Islet precursor cell (in vitro differentiated cells): ENCODE data around the gene PTGIS.
"Not testable (repeated sequence)": the region's sequence is repeated elsewhere in the genome, so short reads cannot be mapped to it uniquely, and the experiment has no call there.

Experiments used
- DNase-seq: peaks from one replicate; pipeline ENCODE4 v3.0.0-alpha.2; 2018

The PTGIS gene

DNA sequence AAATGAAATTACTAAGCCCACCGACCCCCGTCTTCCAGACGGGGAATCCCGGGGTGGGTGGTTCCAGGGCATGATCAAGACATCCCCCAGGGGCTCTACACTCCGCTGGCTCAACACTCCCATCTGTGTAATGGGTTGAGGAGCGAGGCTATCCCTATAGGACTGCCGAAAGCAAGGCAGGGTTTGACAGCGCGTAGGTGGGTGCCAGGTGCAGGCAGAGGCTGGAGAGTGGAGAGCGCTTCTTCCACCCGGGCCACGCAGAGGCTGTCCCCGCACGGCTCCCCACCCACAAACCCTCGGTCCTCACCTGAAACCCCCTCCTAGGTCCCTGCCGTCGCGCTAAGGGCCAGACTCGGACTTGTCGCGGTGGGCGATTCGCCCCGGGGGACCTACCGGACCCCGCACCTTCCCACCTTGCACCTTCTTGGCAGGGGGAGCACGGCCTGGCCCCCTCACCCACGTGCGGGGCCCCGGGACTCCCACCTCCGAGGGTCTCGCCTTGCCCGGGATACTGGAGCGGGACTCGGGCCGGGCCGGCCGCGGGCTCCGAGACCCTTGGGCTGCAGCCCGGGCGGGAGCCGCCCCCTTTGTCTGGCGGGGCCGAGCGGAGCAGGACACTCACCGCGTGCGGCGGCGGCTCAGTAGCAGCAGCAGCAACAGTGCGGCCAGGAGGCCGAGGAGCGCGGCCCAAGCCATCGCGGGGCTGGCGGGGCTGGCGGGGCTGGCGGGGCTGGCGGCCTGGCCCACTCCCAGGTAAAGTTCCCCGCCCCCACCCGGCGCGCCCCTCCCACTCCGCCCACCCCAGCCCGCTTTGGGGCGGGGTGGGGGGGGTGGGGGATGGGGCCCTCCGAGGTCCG, at the start of gene PTGIS:
Gene PTGIS, minus strand, starts transcription at position 717 of the 857 bp plus-strand sequence. Its CDS starts 21 bp downstream, at position 696.
- DNase-seq: peak; percentile 86

DNA sequence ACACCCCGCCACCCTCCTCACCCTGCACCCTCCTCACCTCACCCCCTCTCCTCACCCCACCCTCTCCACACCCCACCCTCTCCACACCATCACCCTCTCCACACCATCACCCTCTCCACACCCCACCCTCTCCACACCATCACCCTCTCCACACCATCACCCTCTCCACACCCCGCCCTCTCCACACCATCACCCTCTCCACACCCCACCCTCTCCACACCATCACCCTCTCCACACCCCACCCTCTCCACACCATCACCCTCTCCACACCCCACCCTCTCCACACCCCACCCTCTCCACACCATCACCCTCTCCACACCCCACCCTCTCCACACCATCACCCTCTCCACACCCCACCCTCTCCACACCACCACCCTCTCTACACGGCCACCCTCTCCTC, 49.5 kb upstream of the PTGIS start:
- DNase-seq: not testable (repeated sequence)

DNA sequence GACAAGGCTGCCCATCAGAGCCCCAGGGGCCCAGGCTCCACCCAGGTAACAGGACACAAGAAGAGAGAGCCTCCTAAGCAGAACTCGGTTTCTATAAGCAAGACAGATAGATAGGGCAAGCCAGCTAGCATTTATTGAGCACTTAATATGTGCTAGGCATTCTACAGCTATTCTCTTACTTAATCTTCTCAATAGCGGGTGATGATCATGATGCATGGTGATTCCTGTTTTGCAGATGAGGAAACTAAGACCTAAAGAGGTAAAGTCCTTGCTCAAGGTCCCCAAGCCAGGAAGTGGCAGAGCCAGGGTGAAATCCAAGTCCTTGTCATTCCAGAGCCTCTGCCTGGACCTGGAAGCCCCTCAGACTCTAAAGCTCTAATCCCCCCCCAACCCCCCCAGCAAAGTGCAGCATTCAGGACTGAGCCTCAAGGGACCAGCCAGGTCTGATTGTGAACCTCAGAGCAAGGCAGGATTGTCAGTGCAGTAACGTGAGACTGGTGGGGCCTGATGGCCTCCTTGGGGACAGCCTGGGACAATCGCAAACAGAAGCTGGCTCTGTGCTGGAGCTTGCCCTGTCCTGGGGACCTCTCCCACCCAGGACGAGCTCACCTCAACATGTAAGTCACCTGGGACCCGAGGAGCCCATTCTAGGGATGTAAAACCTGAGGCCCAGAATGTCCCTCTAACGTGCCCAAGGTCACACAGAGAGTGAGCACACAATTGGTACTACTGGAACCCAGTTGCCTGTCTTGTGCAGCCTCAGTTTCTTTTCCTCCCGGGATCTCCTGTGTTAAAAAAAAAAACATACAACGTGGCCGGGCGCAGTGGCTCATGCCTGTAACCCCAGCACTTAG, 48.4 kb upstream of the PTGIS start:
- DNase-seq: no peak

DNA sequence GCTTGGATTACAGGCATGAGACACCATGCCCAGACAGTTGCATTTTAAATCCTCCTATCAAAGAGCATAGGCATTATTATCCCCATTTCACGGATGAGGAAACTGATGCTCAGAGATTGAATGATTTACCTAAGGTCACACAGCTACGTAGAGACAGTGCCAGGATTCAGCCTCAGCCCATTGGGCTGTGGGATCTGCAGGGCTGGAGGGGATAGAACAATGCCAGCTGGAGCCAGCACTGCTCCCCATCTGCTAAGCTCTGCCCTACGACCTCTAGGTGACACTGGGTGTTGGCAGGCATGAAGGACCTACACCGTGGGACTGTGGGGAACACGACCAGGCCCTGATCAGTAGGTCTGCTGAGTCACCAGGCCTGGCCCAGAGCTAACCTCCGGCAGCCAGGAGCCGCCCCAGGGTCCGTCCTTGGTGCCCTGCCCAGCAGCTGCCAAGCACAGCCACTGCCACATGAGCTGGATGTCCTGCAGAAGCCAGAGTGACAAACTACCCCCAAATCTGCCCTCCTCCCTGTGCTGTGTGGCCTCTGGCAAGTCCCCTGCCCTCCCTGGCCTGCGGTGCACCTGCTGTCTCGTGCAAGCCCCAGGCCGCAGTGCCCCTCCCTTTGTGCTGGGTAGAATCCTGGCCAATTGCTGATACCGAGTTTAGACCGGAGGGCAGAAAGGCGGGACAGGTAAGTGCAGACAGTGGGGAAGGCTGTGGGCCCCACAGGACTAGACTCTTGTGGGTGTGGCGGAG, 47.6 kb upstream of the PTGIS start:
- DNase-seq: peak; percentile 61

DNA sequence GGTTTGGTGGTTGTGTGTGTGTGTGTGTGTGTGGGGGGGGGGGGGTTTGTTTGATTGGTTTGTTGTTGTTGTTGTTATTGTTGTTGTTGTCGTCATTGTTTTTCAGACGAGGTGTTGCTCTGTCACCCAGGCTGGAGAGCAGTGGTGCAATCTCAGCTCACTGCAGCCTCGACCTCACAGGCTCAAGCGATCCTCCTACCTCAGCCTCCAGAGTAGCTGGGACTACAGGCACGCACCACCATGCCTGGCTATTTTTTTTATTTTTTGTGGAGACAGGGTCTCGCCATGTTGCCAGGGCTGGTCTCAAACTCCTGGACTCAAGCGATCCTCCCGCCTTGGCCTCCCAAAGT, 47.1 kb upstream of the PTGIS start:
- DNase-seq: not testable (repeated sequence)

DNA sequence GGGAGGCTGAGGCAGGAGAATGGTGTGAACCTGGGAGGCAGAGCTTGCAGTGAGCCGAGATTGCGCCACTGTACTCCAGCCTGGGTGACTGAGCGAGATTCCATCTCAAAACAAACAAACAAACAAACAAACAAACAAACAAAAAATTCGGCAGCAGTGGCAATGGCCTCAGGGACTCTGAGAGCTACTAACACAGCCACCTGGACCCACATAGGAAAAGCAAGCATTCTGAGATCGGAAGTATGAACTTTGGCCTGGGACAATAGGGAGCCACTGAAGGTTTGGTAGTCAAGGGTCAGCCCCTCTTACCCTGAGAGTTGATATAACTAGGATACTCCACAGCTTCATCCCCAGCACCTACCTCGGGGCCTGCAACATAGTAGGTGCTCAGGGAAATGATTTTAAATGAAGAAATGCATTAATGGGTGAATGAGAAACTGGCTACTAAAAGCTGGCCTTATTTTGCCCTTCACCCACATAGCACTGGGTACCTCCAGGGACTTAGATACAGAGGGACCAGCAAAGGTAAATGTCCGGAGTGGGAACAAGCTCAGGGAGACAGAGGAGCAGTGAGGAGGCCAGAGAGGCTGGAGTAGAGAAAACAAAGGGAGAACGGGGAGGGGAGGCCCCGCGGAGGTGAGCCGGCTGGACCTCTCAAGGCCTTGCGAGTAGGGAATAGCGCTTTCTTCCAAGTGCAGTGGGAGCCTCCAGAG, 46.6 kb upstream of the PTGIS start:
- no peak for DNase-seq

DNA sequence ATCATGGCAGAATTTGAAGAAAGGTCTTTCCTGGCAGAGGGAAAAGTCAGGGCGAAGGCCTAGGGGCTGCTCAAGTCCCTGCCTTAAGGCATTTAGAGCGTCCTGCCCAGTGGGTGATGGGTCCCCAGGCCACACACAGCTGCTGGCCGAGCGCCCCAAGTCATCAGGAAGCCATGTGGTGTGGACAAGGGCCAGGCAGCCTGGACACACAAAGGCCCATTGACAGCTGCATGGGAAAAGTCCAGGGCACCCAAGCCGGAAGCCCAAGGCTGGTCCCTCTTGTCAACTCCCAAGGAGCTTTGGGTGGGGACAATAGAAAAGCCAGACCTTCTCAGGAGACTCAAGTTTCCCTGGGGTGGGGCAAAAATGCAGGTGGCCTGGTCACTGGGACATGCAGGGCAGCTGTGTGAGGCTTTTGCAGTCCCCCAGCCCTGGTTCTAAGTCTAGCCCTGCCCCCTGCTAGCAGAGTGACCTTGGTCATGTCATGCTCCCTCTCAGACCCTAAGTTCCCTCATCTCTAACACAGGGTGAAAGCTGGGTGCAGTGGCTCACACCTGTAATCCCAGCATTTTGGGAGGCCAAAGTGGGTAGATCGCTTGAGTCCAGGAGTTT, 44.3 kb upstream of the PTGIS start:
- no peak for DNase-seq

DNA sequence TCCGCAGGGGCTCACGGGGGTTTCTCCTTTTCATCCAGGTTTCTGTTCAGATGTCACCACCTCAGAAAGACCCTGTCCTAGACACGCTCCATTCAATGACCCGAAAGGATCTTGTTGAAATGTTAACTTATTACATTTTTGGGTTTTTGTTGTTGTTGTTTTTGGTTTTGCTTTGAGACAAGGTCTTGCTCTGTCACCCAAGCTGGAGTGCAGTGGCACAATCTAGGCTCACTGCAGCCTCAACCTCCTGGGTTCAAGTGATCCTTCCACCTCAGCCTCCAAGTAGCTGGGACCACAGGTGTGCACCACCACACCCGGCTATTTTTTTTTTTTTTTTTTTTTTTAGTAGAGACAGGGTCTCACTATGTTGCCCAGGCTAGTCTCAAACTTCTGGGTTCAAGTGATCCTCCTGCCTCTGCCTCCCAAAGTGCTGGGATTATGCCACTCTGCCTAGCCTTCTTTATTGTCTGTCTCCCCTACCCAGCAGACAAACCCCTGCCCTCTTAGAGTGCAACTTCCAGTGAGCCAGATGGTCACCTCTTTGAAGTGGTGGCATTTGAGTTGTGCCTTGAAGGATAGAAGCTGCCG, 43.7 kb upstream of the PTGIS start:
- DNase-seq: not testable (repeated sequence)

DNA sequence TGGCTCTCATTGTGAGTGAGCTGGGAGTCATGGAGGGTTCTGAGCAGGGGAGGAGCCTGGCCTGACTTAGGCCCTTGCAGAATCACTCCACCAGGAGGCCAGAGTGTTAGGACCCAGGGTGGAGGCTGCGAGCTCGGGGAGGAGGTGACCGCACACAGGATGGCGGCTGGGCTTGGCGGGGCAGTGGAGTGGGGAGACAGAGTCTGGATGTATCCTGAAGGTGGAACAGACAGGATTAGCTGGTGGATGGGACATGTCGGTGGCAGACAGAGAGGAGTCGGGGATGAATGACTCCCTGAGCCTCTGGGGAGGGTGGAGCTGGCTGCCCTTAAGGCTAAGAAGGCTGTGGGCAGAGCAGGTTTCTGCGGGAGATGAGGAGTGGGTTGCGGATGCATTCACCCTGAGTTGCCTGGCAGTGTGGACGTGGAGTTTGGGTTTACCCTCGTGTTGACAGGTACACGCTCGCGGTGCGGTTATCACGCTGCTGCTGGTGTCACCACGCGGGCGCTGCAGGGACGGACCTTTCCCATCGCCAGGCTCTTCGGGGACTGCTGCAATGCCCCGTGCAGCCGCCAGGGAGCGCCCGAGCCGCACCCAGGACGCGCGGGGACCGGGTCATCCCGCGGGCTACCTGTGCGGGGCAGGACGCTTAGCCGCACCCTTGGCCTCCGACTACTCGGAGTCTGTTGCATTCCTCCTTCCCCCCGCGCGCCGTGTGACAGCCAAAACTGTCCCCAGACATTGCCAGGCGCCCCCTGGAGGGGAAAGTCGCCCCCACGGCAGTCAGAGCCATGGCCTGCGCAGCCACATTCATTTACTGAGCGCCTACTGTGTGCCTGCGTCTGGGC, 43.0 kb upstream of the PTGIS start:
- DNase-seq: peak; percentile 94

DNA sequence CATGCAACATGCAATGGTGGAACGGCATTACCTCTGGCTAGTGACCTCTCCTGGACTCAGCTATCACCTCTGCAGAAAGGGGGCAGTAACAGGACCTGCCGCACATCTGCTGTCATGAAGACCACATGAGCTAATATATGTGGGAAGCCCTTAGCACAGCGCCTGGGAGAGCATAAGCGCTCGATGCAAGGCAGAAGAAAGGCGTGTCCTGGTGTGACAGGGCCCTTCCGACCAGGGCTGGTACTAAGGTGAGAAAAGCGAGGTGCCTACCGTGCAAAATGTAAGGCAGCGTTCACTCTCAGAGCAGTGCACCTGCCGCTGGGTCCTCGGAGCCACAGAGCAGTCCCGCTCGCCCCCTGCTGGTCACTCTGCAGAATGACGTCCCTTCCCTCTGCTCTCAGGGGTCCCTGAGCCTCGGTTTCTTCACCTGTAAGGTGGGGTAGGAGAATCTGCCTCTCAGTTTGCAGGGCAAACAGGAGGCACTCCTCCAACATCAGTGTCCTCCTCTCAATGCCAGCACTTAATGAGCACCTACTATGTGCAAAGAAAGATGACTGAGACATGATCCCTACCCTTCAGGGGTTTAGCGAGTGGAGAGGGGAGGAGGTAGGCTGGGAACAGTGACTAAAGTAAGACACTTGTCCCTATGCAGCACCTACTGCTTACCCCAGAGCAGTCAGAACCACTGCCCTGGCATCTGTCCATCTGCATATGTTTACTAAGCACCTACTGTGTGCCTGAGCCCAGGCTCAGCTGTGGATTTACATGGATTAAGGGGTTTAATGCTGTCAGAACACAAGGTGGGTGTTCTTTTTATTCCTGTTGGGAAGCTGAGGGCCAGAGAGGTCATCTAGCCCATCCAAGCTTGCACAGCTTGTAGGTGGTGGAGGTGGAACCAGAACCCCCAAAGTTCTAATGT, 41.1 kb upstream of the PTGIS start:
- peak; percentile 78 for DNase-seq

DNA sequence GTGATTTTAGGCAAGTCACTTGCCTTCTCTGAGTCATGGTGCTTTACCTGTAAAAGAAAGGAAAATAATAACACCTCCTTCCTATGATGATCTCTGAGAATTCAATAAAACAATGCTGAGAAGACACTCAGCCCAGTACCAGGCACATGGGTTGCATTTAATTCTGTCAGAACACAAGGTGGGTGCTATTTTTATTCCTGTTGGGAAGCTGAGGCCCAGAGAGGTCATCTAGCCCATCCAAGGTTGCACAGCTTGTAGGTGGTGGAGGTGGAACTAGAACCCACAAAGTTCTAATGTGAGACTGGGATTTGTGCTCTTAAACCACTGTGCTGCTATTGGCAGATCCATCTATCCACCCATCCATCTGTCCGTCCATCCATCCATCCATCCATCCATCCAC, 39.6 kb upstream of the PTGIS start:
- DNase-seq: no peak

DNA sequence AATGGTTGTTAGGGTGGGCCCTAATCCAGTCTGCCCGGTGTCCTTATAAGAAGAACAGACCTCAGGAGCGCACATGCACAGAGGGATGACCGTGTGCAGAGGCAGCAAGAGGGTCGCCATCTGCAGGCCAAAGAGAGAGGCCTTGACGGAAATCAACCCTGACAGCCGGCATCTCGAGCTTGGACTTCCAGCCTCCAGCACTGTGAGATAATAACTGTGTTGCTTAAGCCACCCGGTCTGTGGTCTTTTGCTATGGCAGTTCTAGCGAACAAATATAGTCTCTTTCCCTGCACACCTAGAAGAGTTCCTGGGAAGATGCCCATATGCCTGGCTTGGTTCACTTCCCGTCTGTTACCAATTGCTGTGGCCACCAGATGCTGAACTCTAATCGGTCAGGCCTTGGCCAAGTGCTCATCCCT, 35.3 kb upstream of the PTGIS start:
- peak; percentile 78 for DNase-seq

DNA sequence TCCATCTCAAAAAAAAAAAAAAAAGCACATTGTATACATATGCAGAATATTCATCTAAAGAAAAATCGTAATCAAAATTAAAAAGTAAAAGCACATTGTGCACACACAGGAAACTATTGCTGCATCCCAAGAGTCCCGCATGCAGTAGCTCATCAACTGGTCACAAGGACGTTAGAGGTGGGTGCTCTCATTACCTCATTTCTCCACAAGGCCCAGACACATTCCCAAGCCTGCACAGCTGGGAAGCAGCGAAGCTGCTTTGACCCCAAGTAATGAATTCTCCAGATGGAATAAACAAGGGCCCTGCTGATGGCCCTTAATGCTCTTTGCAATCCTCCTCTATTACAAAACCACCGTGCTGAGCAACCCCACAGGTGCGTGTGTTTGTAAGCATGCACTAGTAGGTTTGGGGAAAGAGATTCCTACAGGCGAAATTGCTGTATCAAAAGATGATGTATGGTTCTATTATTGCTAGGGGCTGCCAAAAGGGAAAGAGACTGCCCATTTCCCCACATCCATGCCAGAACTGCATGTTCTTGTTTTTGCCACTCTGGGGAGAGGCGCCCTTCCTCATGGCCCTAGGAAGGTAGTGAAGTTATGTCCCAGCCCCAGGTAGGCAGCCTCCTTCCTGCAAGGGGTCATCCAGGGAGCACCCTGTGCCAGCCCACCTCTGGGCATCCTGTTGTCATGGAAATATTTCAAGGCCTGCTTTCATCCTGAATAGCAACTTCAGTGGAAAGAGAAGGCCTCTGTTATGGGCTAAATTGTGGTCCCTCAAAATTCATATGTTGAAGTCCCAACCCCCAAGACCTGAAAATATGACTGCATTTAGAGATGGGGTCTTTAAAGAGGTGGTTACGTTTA, 34.6 kb upstream of the PTGIS start:
- no peak for DNase-seq

DNA sequence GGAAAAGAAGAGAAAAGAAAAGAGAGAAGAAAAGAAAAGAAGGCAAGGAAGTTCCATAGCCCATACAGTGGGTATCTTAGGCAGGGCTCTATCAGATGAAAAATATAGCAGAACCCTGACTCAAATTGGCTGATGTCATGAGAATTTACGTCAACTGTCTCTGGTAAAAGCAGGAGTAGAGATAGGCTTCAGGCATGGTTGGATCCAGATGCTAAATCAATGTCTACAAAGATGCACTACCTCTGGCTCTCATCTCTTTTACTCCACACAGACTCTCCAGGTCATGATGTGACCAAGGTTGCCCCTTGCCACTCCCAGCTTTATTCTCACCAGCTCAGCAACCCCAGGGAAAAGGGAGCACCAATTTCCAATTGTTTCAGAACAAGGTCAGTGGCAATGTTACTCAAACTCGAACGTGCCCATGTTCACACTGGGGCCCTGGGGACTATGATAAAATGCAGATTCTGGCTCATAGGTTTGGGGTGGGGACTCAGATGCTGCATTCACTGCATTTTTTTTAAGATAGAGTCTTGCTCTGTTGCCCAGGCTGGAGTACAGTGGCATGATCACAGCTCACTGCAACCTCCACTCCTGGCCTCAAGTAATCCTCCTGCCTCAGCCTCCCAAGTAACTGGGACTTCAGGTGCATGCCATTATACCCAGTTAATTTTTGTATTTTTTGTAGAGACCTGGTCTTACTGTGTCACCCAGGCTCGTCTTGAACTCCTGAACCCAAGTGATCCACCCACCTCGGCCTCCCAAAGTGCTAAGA, 33.4 kb upstream of the PTGIS start:
- no peak for DNase-seq

DNA sequence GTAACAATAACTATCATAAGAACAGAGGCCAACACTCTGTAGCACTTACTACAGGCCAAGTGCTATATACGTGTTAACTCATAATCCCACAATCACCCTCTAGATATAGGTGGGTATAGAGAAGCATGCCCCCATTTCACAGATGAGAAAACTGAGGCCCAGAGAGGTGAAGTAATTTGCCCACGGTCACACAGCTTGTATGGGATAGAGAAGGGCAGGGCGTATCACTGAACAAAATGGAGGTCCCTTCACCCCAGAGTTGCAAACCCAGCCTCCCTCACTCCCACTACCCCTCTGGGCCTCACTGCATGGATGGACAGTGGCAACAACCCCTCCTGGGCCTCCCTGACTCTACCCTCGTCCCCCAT, 31.8 kb upstream of the PTGIS start:
- no peak for DNase-seq

DNA sequence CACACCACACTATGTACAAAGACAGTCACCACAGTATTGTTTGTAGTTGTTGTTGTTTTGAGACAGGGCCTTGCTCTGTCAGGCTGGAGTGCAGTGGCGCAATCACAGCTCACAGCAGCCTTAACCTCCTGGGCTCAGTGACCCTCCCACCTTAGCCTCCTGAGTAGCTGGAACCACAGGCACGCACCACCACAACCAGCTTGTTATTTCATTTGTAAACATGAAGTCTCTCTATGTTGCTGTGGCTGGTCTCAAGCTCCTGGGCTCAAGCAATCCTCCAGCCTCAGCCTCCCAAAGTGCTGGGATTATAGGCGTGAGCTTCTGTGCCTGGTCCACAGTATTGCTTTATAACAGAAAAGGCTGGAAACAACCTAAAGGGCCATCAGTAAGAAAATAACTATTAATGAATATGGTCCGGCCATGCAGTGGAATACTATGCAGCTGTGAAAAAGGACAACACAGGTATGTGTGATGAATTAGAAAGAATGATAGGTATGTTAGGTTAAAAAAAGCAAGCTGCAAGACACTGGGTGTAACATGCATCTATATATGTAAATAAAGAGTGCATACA, 30.0 kb upstream of the PTGIS start:
- DNase-seq: no peak

DNA sequence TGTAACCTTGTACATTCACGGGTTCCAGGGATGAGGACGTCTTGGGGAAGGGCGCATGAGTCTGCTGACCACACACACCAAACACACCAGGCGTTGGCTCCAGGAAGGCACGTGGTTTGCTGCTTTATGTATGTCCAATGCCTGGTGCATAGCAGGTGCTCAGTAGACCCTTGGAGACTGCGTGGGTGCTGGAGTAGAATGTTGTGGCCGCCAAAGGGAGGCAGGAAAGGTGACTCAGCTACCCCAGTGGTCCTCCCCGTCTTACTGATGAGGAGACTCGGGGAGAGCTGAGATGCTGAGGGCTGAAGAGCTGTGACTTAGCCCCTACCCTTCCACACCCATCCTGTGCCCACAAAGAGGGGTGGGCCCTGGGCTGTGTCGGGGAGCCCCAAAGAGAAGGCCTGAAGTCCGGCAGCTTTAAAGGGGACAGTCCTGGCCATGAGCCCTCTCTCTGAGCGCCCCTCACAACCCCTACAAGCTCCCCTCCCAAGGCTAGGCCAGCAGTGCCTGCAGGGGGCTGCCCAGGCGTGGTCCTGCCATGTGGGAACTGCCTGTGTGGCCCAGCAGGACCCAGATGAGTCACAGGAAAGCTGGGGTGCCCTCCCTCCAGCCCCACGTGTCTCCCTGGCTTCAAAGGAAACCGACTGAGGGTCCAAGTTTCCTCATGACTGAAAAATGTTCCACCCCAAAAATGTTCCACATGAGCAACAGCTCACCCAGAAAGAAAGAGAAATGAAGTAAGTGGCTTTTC, 28.0 kb upstream of the PTGIS start:
- DNase-seq: no peak
